ENCODE measurements around the gene PSMA6. TPM values are rescaled to one million over a fixed set of nuclear protein-coding genes. Genes with fewer than 3 reads are reported as not detected.

Gene PSMA6
- total and polyA plus RNA-seq, 2 of the 13 experiments (the other 11 are each of a cell fraction or from before 2014, with no cell fraction given), result 525 to 1,109 TPM

DNA sequence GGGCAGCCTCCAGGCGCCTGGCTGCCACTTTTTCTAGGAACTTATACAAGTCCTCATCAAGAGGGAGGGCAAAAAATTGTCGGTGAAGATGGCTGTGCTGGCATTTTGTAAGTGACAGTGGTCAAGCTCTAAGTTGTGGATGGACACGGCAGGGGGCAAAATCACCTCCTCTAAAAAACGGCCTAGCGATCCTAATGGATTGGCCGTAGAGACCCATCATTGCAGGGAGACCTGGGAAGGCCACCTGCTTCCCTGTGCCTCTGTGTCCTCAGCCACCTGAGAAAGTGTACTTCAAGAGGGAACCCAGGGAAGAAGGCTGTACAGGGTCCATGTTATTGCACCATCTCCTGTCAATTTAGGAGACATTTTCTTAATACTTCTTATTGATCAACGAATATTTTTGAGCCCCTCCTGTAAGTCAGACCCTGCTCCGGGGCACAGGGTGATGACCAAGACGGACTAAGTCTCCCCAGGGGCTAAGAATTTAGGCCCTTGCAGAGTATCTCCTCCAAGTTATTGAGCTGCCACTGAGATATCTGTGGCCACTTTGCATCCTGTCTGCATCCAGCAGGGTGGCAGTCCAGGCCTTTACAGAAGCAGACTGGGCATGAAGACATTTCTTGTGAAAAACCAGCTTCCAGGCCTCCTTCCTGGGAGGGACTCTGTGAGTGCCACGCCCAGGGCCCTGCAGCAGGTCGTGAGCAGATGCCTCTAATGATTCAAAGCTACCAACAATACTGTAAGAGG lies 40.5 kb downstream of the PSMA6 start (continued):
- TF ChIP-seq, protein P1, sequence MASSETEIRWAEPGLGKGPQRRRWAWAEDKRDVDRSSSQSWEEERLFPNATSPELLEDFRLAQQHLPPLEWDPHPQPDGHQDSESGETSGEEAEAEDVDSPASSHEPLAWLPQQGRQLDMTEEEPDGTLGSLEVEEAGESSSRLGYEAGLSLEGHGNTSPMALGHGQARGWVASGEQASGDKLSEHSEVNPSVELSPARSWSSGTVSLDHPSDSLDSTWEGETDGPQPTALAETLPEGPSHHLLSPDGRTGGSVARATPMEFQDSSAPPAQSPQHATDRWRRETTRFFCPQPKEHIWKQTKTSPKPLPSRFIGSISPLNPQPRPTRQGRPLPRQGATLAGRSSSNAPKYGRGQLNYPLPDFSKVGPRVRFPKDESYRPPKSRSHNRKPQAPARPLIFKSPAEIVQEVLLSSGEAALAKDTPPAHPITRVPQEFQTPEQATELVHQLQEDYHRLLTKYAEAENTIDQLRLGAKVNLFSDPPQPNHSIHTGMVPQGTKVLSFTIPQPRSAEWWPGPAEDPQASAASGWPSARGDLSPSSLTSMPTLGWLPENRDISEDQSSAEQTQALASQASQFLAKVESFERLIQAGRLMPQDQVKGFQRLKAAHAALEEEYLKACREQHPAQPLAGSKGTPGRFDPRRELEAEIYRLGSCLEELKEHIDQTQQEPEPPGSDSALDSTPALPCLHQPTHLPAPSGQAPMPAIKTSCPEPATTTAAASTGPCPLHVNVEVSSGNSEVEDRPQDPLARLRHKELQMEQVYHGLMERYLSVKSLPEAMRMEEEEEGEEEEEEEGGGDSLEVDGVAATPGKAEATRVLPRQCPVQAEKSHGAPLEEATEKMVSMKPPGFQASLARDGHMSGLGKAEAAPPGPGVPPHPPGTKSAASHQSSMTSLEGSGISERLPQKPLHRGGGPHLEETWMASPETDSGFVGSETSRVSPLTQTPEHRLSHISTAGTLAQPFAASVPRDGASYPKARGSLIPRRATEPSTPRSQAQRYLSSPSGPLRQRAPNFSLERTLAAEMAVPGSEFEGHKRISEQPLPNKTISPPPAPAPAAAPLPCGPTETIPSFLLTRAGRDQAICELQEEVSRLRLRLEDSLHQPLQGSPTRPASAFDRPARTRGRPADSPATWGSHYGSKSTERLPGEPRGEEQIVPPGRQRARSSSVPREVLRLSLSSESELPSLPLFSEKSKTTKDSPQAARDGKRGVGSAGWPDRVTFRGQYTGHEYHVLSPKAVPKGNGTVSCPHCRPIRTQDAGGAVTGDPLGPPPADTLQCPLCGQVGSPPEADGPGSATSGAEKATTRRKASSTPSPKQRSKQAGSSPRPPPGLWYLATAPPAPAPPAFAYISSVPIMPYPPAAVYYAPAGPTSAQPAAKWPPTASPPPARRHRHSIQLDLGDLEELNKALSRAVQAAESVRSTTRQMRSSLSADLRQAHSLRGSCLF (CRISPR knock-in tag; IDR thresholded peaks at IDR 0.05; ENCODE audit: borderline replicate concordance), result no peak
- TF ChIP-seq ZNF619 (CRISPR knock-in tag; IDR thresholded peaks at IDR 0.05) (0 out of 2 replicates have a peak, but pooled peaks have one; percentile 29), JUND (CRISPR knock-in tag; IDR thresholded peaks at IDR 0.05) (no peak), NPAS2 (CRISPR knock-in tag; IDR thresholded peaks at IDR 0.05; ENCODE audit: borderline replicate concordance) (no peak), ZNF383 (CRISPR knock-in tag; IDR thresholded peaks at IDR 0.05; ENCODE audit: borderline replicate concordance) (no peak), ZNF724P (CRISPR knock-in tag; IDR thresholded peaks at IDR 0.05; ENCODE audit: borderline replicate concordance) (no peak), ZNF792 (CRISPR knock-in tag; IDR thresholded peaks at IDR 0.05) (no peak; the same call in 1 of the 2 replicates), ZSCAN22 (CRISPR knock-in tag; IDR thresholded peaks at IDR 0.05) (no peak), ZBTB7A (CRISPR knock-in tag; IDR thresholded peaks at IDR 0.05) (no peak), NFE2L1 (CRISPR knock-in tag; IDR thresholded peaks at IDR 0.05; ENCODE audit: borderline replicate concordance) (no peak), ZSCAN9 (CRISPR knock-in tag; IDR thresholded peaks at IDR 0.05; ENCODE audit: borderline replicate concordance) (no peak), ZBTB38 (CRISPR knock-in tag; IDR thresholded peaks at IDR 0.05) (no peak), RNF2 (conservative IDR thresholded peaks at IDR 0.05; ENCODE audit: low read depth) (no peak), FLYWCH1 (CRISPR knock-in tag; IDR thresholded peaks at IDR 0.05) (no peak), FOXO1 (CRISPR knock-in tag; IDR thresholded peaks at IDR 0.05) (peak; percentile 3; the same call in 1 of the 2 replicates), KMT2A (CRISPR knock-in tag; IDR thresholded peaks at IDR 0.05) (no peak), NBN (conservative IDR thresholded peaks at IDR 0.05) (no peak), ZNF816 (CRISPR knock-in tag; IDR thresholded peaks at IDR 0.05; ENCODE audit: borderline replicate concordance) (no peak), ZFX (CRISPR knock-in tag; IDR thresholded peaks at IDR 0.05; ENCODE audit: low read depth) (peak; percentile 16; the same call in 1 of the 2 replicates), ZZZ3 (CRISPR knock-in tag; IDR thresholded peaks at IDR 0.05; ENCODE audit: borderline replicate concordance) (no peak), ZNF12 (CRISPR knock-in tag; IDR thresholded peaks at IDR 0.05) (0 out of 2 replicates have a peak, but pooled peaks have one; percentile 8), ZNF3 (CRISPR knock-in tag; IDR thresholded peaks at IDR 0.05) (no peak)
- TF ChIP-seq, protein P2, sequence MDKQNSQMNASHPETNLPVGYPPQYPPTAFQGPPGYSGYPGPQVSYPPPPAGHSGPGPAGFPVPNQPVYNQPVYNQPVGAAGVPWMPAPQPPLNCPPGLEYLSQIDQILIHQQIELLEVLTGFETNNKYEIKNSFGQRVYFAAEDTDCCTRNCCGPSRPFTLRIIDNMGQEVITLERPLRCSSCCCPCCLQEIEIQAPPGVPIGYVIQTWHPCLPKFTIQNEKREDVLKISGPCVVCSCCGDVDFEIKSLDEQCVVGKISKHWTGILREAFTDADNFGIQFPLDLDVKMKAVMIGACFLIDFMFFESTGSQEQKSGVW (CRISPR knock-in tag; IDR thresholded peaks at IDR 0.05; ENCODE audit: borderline replicate concordance), result no peak
- TF ChIP-seq, protein P3, sequence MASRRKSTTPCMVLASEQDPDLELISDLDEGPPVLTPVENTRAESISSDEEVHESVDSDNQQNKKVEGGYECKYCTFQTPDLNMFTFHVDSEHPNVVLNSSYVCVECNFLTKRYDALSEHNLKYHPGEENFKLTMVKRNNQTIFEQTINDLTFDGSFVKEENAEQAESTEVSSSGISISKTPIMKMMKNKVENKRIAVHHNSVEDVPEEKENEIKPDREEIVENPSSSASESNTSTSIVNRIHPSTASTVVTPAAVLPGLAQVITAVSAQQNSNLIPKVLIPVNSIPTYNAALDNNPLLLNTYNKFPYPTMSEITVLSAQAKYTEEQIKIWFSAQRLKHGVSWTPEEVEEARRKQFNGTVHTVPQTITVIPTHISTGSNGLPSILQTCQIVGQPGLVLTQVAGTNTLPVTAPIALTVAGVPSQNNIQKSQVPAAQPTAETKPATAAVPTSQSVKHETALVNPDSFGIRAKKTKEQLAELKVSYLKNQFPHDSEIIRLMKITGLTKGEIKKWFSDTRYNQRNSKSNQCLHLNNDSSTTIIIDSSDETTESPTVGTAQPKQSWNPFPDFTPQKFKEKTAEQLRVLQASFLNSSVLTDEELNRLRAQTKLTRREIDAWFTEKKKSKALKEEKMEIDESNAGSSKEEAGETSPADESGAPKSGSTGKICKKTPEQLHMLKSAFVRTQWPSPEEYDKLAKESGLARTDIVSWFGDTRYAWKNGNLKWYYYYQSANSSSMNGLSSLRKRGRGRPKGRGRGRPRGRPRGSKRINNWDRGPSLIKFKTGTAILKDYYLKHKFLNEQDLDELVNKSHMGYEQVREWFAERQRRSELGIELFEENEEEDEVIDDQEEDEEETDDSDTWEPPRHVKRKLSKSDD (CRISPR knock-in tag; IDR thresholded peaks at IDR 0.05; ENCODE audit: low read depth), result no peak
